ENCODE measurements around the gene FAM221B.

FAM221B gene

GRCh38 chr9:35814841-35815543 lies 13.5 kb downstream of the FAM221B start, which contains the start of gene HINT2:
HINT2 (minus strand) TSS chr9:35815042; CDS start chr9:35814979, 63 bp downstream.
- peak; percentile 97 for DNase-seq

GRCh38 chr9:35814106-35814840 lies 14.3 kb downstream of the FAM221B start:
- DNase-seq: peak; percentile 23 to 42

GRCh38 chr9:35813434-35814105 lies 15.0 kb downstream of the FAM221B start:
- no peak for DNase-seq

- DNase-seq: peak; percentile 98
Measured at GRCh38 chr9:35812025-35812602, 16.4 kb downstream of the FAM221B start, which contains the start of gene SPAG8. SPAG8 (minus strand) TSS chr9:35812262; CDS start chr9:35812147, 115 bp downstream.

- no peak for DNase-seq
Measured at GRCh38 chr9:35811381-35812024, 17.0 kb downstream of the FAM221B start.

GRCh38 chr9:35810122-35810521 lies 18.4 kb downstream of the FAM221B start:
- no peak for DNase-seq

GRCh38 chr9:35808433-35808832 lies 20.1 kb downstream of the FAM221B start:
- DNase-seq: no peak

- DNase-seq: no peak
Measured at GRCh38 chr9:35806101-35806500, 22.4 kb downstream of the FAM221B start.

GRCh38 chr9:35801328-35802128 lies 27.0 kb downstream of the FAM221B start:
- DNase-seq: no peak

- no peak for DNase-seq
Measured at GRCh38 chr9:35800530-35800929, 28.0 kb downstream of the FAM221B start.

GRCh38 chr9:35798658-35799374 lies 29.7 kb downstream of the FAM221B start:
- no peak for DNase-seq

GRCh38 chr9:35797311-35798109 lies 31.0 kb downstream of the FAM221B start:
- no peak for DNase-seq

- no peak for DNase-seq
Measured at GRCh38 chr9:35795695-35796094, 32.8 kb downstream of the FAM221B start.

GRCh38 chr9:35793461-35793860 lies 35.1 kb downstream of the FAM221B start:
- DNase-seq: no peak

- no peak for DNase-seq
Measured at GRCh38 chr9:35792826-35793225, 35.7 kb downstream of the FAM221B start.

- DNase-seq: no peak
Measured at GRCh38 chr9:35792024-35792813, 36.3 kb downstream of the FAM221B start.

- DNase-seq: no peak
Measured at GRCh38 chr9:35791297-35791921, 37.1 kb downstream of the FAM221B start, which contains the start of gene NPR2. NPR2 (plus strand) TSS chr9:35791591; CDS start chr9:35792409, 818 bp downstream.

- peak; percentile 62 to 78 for DNase-seq
Measured at GRCh38 chr9:35790385-35791296, 37.9 kb downstream of the FAM221B start.
